K562 (cell line): Measurements from ENCODE around the gene PARP4. TPM values are rescaled to one million over a fixed set of nuclear protein-coding genes. Genes with fewer than 3 reads are reported as not detected.

Experiments
- ATAC-seq: fragments of 200-7000 bp; cut with Tn5 transposase; 3 replicates; pipeline ENCODE4 v1.9.1; 2020; ENCODE audit warnings: moderate library complexity
- BruUV-seq: library from RNA; stranded (reverse); fragments of 400-500 nt; replicated peaks from 2 replicates; lab custom pipeline; 2021; lab: Mats Ljungman, UMichigan
- CTCF ChIA-PET: fragments of 300-600 bp; formaldehyde crosslinking; extraction: SDS; loops from one replicate; lab custom pipeline; 2021; ENCODE audit warnings: low intra/inter-chr PET ratio; lab: Yijun Ruan, JAX
- POLR2A ChIA-PET: fragments of 300-600, 350-650 bp; sonication (Branson Sonifier 250); formaldehyde crosslinking; extraction: SDS; loops from one replicate; lab custom pipeline; 2021; ENCODE audit warnings: antibody characterized with exemption, inconsistent platforms; lab: Yijun Ruan, JAX
- DNase-seq, 4 experiments: peaks; one replicate each; pipeline versions ENCODE4 v3.0.0 to v3.0.0-alpha.2; 2011 to 2018; ENCODE audit warnings: low spot score in 3 of 4, mixed read lengths in 3 of 4; ENCODE audit errors: extremely low read depth in 1 of 4
- FAIRE-seq: peaks from 2 replicates; lab custom pipeline; 2011; peaks lifted over from hg19 to GRCh38; lab: Jason Lieb, UNC
- H2AFZ ChIP-seq: 2 replicates; pipeline ENCODE4 v1.6.0; 2011; ENCODE audit warnings: low read depth, low read length, control low read depth, inconsistent platforms
- H3K27ac ChIP-seq: fragments of 200-600 bp; 3 replicates; pipeline ENCODE4 v1.8.0; 2011; ENCODE audit warnings: low read depth, mild to moderate bottlenecking, control low read depth, inconsistent platforms, low read length, moderate library complexity, mixed read lengths; ENCODE audit errors: extremely low read depth
- H3K27me3 ChIP-seq, 2 experiments: fragments of 300-600 bp in 1 of 2; 2 replicates in 1 of 2; 3 replicates in 1 of 2; pipeline versions ENCODE4 v1.6.0 to v1.8.0; 2011; ENCODE audit warnings: inconsistent platforms in 2 of 2, low read length in 2 of 2, mild to moderate bottlenecking in 1 of 2, mixed read lengths in 1 of 2, moderate library complexity in 1 of 2; ENCODE audit not compliant: control insufficient read depth in 2 of 2, insufficient read depth in 2 of 2
- H3K36me3 ChIP-seq: fragments of 300-600 bp; 3 replicates; pipeline ENCODE4 v1.8.0; 2011; ENCODE audit warnings: mild to moderate bottlenecking, low read length, inconsistent platforms; ENCODE audit not compliant: control insufficient read depth, insufficient read depth
- H3K4me1 ChIP-seq, 2 experiments: fragments of 200-600 bp in 1 of 2; replicated peaks in 1 of 2; 2 replicates in 1 of 2; 3 replicates in 1 of 2; pipeline versions ENCODE4 v1.5.1 to v1.8.0; 2011; ENCODE audit warnings: inconsistent platforms in 2 of 2, low read length in 2 of 2, mild to moderate bottlenecking in 1 of 2, mixed read lengths in 1 of 2, moderate library complexity in 1 of 2; ENCODE audit not compliant: control insufficient read depth in 2 of 2, insufficient read depth in 2 of 2
- H3K4me2 ChIP-seq: 2 replicates; pipeline ENCODE4 v1.6.1; 2011; ENCODE audit warnings: low read length, control low read depth, inconsistent platforms, mixed read lengths; ENCODE audit not compliant: insufficient read depth
- H3K4me3 ChIP-seq: fragments of 200-600 bp; sonication (generic), shearing (Covaris generic); 2 replicates; pipeline ENCODE4 v1.5.1; 2016; ENCODE audit warnings: control low read depth, inconsistent platforms
- H3K79me2 ChIP-seq: fragments of 200-600 bp; 3 replicates; pipeline ENCODE4 v1.8.0; 2011; ENCODE audit warnings: low read length, inconsistent platforms; ENCODE audit not compliant: control insufficient read depth, insufficient read depth
- H3K9ac ChIP-seq, 2 experiments: 2 replicates each; pipeline versions ENCODE4 v1.6.0 to v1.6.1; 2011; ENCODE audit warnings: low read depth in 2 of 2, low read length in 2 of 2, control low read depth in 1 of 2, inconsistent platforms in 1 of 2, mild to moderate bottlenecking in 1 of 2, mixed read lengths in 1 of 2; ENCODE audit not compliant: insufficient read depth in 1 of 2
- H3K9me1 ChIP-seq: one replicate; pipeline ENCODE4 v1.6.0; 2011; ENCODE audit warnings: inconsistent platforms, mild to moderate bottlenecking, low read length, moderate library complexity; ENCODE audit not compliant: control insufficient read depth, insufficient read depth
- H3K9me3 ChIP-seq: replicated peaks from 2 replicates; pipeline ENCODE4 v1.5.1; 2011; ENCODE audit warnings: low read depth, low read length, inconsistent platforms; ENCODE audit not compliant: control insufficient read depth, insufficient read depth
- H4K20me1 ChIP-seq: replicated peaks from 2 replicates; pipeline ENCODE4 v1.6.1; 2011; ENCODE audit warnings: low read length, inconsistent platforms, mixed read lengths; ENCODE audit not compliant: control insufficient read depth, insufficient read depth
- LCOR ChIP-seq: sonication (generic); formaldehyde crosslinking; IDR thresholded peaks from 2 replicates; pipeline ENCODE4 v1.8.0; 2022; ENCODE audit warnings: mild to moderate bottlenecking, missing genetic modification reagents
- NR2C2 ChIP-seq, 2 experiments: fragments of 200-800 bp in 1 of 2; sonication (Bioruptor generic) in 1 of 2; sonication (generic) in 1 of 2; formaldehyde crosslinking in 1 of 2; IDR thresholded peaks; 2 replicates each; pipeline versions ENCODE4 v1.6.1 to v1.8.0; 2016 to 2022; ENCODE audit warnings: mild to moderate bottlenecking in 1 of 2, missing compliant biosample characterization in 1 of 2, missing genetic modification characterization in 1 of 2, missing genetic modification reagents in 1 of 2
- PKNOX1 ChIP-seq: fragments of 450-650 bp; IDR thresholded peaks from 2 replicates; pipeline ENCODE4 v1.6.1; 2016
- SRF ChIP-seq, 2 experiments: fragments of 250-450, 450-650 bp in 1 of 2; sonication (Bioruptor Pico) in 1 of 2; sonication (generic) in 1 of 2; formaldehyde crosslinking; IDR thresholded peaks; 2 replicates each; pipeline versions ENCODE4 v1.5.0 to v1.5.1; 2020 to 2022; ENCODE audit warnings: mild to moderate bottlenecking in 1 of 2, missing genetic modification reagents in 1 of 2
- WGBS: fragments of 100-300 bp; shearing (Covaris generic); methylation state at CpG from one replicate; pipeline ENCODE4 v1.1.6; 2016; ENCODE audit warnings: low coverage, mixed read lengths; ENCODE audit not compliant: insufficient coverage; ENCODE audit errors: missing lambda C conversion rate; 5-methylcytosine and 5-hydroxymethylcytosine counted together
- in situ Hi-C: fragments of 300-500 bp; cut with MboI; formaldehyde crosslinking; loops from 4 replicates; pipeline ENCODE4 v1.15.0; 2018; ENCODE audit warnings: inconsistent platforms, mixed read lengths
- intact Hi-C: fragments of 100-400 bp; cut with micrococcal nuclease; formaldehyde crosslinking; loops from 2 replicates; pipeline ENCODE4 v1.14.2; 2022
- polyA plus RNA-seq, 8 experiments: library from polyadenylated mRNA; depleted of rRNA in 4 of 8; stranded (reverse) in 5 of 8; unstranded in 3 of 8; fragments of >200 nt; fragmentation: Nextera tagmentation in 2 of 8; fragmentation: Illumina TruSeq in 1 of 8; extraction: Ambion mirVana in 2 of 8; extraction: Trizol in 1 of 8; gene quantifications; 2 replicates each; pipeline versions ENCODE4 v1.2.1 to v1.2.3, GENCODE V29; 2011 to 2014; ENCODE audit warnings: inconsistent platforms in 1 of 8, missing spikeins in 1 of 8
- total RNA-seq, 7 experiments: library from RNA; depleted of rRNA in 6 of 7; stranded (reverse); fragments of >200 nt in 6 of 7; fragmentation: Illumina TruSeq in 2 of 7; extraction: Trizol in 2 of 7; gene quantifications; 2 replicates each; pipeline versions ENCODE4 v1.2.1 to v1.2.3, GENCODE V29; 2011 to 2021; ENCODE audit warnings: low replicate concordance in 1 of 7

PARP4 gene
- total and polyA plus RNA-seq, 9 of the 15 experiments (the other 6 are each of a cell fraction or from before 2014, with no cell fraction given): 6.3 to 26.3 (median 18.8) TPM

- intact Hi-C loops (no loop called here), in situ Hi-C loops (no loop called here)
- TF ChIP-seq LCOR (CRISPR knock-in tag) (no peak), NR2C2 (CRISPR knock-in tag; IDR thresholded peaks at IDR 0.05) (no peak), NR2C2 (tag; IDR thresholded peaks at IDR 0.05) (peak; percentile 22; the same call in 1 of the 2 replicates), PKNOX1 (0 out of 2 replicates have a peak, but pooled peaks have one; percentile 32), SRF (CRISPR knock-in tag; IDR thresholded peaks at IDR 0.05) (no peak)
- DNase-seq (peak in 2 of 4 experiments; percentile 6 to 37), ATAC-seq (peak; percentile 68), FAIRE-seq (no peak)
- no peaks in the 10 kb centered on the region for H3K9me3 ChIP-seq
- H3K27me3 ChIP-seq: no peaks in the 10 kb centered on the region
- no TSS peak for BruUV-seq
- peaks cover 24% of the 10 kb centered on the region; the same call in 2 of the 3 replicates for H3K36me3 ChIP-seq
- H3K4me3 ChIP-seq: no peak overlapping the region
- no peak overlapping the region for H3K9ac ChIP-seq
- H2AFZ ChIP-seq: no peak overlapping the region
- H3K27ac ChIP-seq: peak overlapping the region; percentile 58; the same call in 2 of the 3 replicates
- 33% methylated on average over 4 of the region's 4 CpGs for WGBS
- H3K4me2 ChIP-seq: peak overlapping the region; percentile 25; the same call in 1 of the 2 replicates
- peaks cover 6% of the 10 kb centered on the region; the same call in 1 of the 2 replicates for H4K20me1 ChIP-seq
- peaks cover 19 to 28% of the 10 kb centered on the region in 2 experiments for H3K4me1 ChIP-seq
- H3K79me2 ChIP-seq: peaks cover 22% of the 10 kb centered on the region; the same call in 2 of the 3 replicates
- ChIA-PET POLR2A (interaction anchor here (0.6 to 1.1 kb wide), 3 partner anchors 9 to 70 kb away, joined by 3 to 4 read pairs (median 4); partner anchors contain the start of gene PARP4), CTCF (no interaction called here)
- H3K9me1 ChIP-seq: no peaks in the 10 kb centered on the region
Observed at GRCh38 chr13:24503379-24503696, 9.2 kb downstream of the PARP4 start.
